Mammary epithelial cell (primary cell): Measurements from ENCODE around the gene SSB.

ENCODE experiments used
- EZH2 ChIP-seq: IDR thresholded peaks from 2 replicates; pipeline ENCODE4 v1.6.1; 2012; ENCODE audit warnings: low read length, inconsistent platforms, borderline replicate concordance
- TF ChIP-seq, protein P1 (sequence below), 2 donors: IDR thresholded peaks in 1 of 2; conservative IDR thresholded peaks in 1 of 2; 2 replicates each; pipeline ENCODE4 v1.5.1; 2011 to 2012; ENCODE audit warnings: inconsistent platforms in 2 of 2, low read length in 2 of 2, mild to moderate bottlenecking in 2 of 2, control low read depth in 1 of 2, low read depth in 1 of 2; ENCODE audit not compliant: insufficient read depth in 1 of 2; ENCODE audit errors: extremely low read depth in 1 of 2

- TF ChIP-seq, protein P1, sequence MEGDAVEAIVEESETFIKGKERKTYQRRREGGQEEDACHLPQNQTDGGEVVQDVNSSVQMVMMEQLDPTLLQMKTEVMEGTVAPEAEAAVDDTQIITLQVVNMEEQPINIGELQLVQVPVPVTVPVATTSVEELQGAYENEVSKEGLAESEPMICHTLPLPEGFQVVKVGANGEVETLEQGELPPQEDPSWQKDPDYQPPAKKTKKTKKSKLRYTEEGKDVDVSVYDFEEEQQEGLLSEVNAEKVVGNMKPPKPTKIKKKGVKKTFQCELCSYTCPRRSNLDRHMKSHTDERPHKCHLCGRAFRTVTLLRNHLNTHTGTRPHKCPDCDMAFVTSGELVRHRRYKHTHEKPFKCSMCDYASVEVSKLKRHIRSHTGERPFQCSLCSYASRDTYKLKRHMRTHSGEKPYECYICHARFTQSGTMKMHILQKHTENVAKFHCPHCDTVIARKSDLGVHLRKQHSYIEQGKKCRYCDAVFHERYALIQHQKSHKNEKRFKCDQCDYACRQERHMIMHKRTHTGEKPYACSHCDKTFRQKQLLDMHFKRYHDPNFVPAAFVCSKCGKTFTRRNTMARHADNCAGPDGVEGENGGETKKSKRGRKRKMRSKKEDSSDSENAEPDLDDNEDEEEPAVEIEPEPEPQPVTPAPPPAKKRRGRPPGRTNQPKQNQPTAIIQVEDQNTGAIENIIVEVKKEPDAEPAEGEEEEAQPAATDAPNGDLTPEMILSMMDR (conservative IDR thresholded peaks at IDR 0.05 in 1 of 2, IDR thresholded peaks at IDR 0.05 in 1 of 2; ENCODE audit: extremely low read depth in 1 of 2, insufficient read depth in 1 of 2, low read depth in 1 of 2, low read length in 2 of 2): no peak
- TF ChIP-seq EZH2: no peak
Measured at GRCh38 chr2:169822036-169822435, 23.4 kb downstream of the SSB start.
